A673 (cell line): ENCODE measurements around the gene NHS. TPM values are rescaled to one million over a fixed set of nuclear protein-coding genes. Genes with fewer than 3 reads are reported as not detected.
"Not testable (repeated sequence)": the region's sequence is repeated elsewhere in the genome, so short reads cannot be mapped to it uniquely, and the experiment has no call there.

Source experiments
- BruUV-seq: library from RNA; stranded (reverse); fragments of 400-500 nt; replicated peaks from 2 replicates; lab custom pipeline; 2021; lab: Mats Ljungman, UMichigan
- CTCF ChIA-PET: fragments of 300-600 bp; sonication (Branson Sonifier 250); formaldehyde crosslinking; loops from one replicate; lab custom pipeline; 2022; ENCODE audit warnings: antibody characterized with exemption; lab: Charles Lee
- POLR2A ChIA-PET: fragments of 300-600 bp; sonication (Branson Sonifier 250); formaldehyde crosslinking; loops from one replicate; lab custom pipeline; 2022; ENCODE audit warnings: antibody characterized with exemption; ENCODE audit not compliant: low non-redundant PET; lab: Charles Lee
- DNase-seq: peaks from one replicate; pipeline ENCODE4 v3.0.0-alpha.2; 2015; ENCODE audit warnings: low spot score
- H3K27ac ChIP-seq: fragments of 200-600 bp; sonication (generic); 2 replicates; pipeline ENCODE4 v1.5.1; 2016; ENCODE audit warnings: mixed run types, low read depth, mild to moderate bottlenecking, mixed read lengths, antibody characterized with exemption, low read length; ENCODE audit not compliant: poor library complexity, severe bottlenecking
- H3K27me3 ChIP-seq: fragments of 200-600 bp; sonication (generic); replicated peaks from 2 replicates; pipeline ENCODE4 v1.6.1; 2017; ENCODE audit warnings: mixed run types, low read depth, mild to moderate bottlenecking, mixed read lengths, antibody characterized with exemption, low read length; ENCODE audit not compliant: insufficient read depth, poor library complexity
- H3K36me3 ChIP-seq: fragments of 200-600 bp; sonication (generic); 2 replicates; pipeline ENCODE4 v1.6.1; 2016; ENCODE audit warnings: mixed run types, mild to moderate bottlenecking, mixed read lengths, antibody characterized with exemption, low read length; ENCODE audit not compliant: insufficient read depth, poor library complexity, severe bottlenecking
- H3K4me1 ChIP-seq: fragments of 200-600 bp; sonication (generic); 2 replicates; pipeline ENCODE4 v1.6.1; 2017; ENCODE audit warnings: mixed run types, mild to moderate bottlenecking, mixed read lengths, antibody characterized with exemption, low read length; ENCODE audit not compliant: insufficient read depth, poor library complexity, severe bottlenecking
- H3K4me3 ChIP-seq: fragments of 200-600 bp; sonication (generic); 2 replicates; pipeline ENCODE4 v1.5.1; 2016; ENCODE audit warnings: low read depth, mixed run types, mild to moderate bottlenecking, mixed read lengths, low read length; ENCODE audit not compliant: poor library complexity, severe bottlenecking
- H3K9me3 ChIP-seq: fragments of 200-600 bp; sonication (generic); 2 replicates; pipeline ENCODE4 v1.6.1; 2016; ENCODE audit warnings: mixed run types, low read depth, mild to moderate bottlenecking, mixed read lengths, antibody characterized with exemption, low read length; ENCODE audit not compliant: poor library complexity, severe bottlenecking
- EZH2 ChIP-seq: fragments of 200-600 bp; sonication (generic); IDR thresholded peaks from 2 replicates; pipeline ENCODE4 v1.6.1; 2017; ENCODE audit warnings: borderline replicate concordance, low read depth, mild to moderate bottlenecking, mixed read lengths, antibody characterized with exemption, low read length; ENCODE audit not compliant: poor library complexity, severe bottlenecking
- intact Hi-C: fragments of 100-400 bp; cut with micrococcal nuclease; formaldehyde crosslinking; loops from one replicate; pipeline ENCODE4 v1.10.0; 2022; ENCODE audit not compliant: unreplicated experiment
- total RNA-seq: library from RNA; stranded (reverse); gene quantifications from 2 replicates; pipeline ENCODE4 v1.2.3, GENCODE V29; 2021
- TF ChIP-seq, protein P1 (sequence below): fragments of 300-800, 200-600 bp; sonication (generic); conservative IDR thresholded peaks from 2 replicates; pipeline ENCODE4 v1.5.1; 2017; ENCODE audit warnings: low read depth, mild to moderate bottlenecking, antibody characterized with exemption, low read length, moderate library complexity, mixed read lengths

NHS gene
- total RNA-seq, 1 experiment from 2014 or later, result 0.37 TPM

DNA sequence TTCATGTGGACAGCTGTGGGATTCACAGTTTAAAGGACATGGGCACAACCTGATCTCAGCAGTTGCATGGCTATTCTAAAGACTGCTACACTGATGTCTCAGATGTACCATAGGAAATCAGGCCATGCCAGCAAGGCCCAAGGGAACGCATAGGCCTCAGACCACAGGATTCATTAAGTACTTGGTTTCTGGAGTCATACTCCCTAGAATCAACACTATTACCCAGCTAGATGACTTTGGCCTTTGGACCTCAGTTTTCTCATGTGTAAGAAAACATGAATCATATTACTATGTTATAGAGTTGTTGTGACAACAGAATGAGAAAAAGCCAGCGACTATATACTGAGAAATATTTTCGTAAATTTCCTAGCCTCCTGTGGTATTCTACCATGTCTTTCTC, 67.9 kb downstream of the NHS start:
- Histone ChIP-seq H3K27ac (no peak overlapping the region), H3K36me3 (no peaks in the 10 kb centered on the region), H3K4me3 (no peak overlapping the region), H3K9me3 (no peaks in the 10 kb centered on the region), H3K27me3 (peaks cover 12% of the 10 kb centered on the region), H3K4me1 (no peaks in the 10 kb centered on the region)
- BruUV-seq, result no TSS peak
- POLR2A ChIA-PET, result no interaction called here
- CTCF ChIA-PET, result no interaction called here
- no peak for DNase-seq
- intact Hi-C loops, result no loop called here
- TF ChIP-seq, protein P1, sequence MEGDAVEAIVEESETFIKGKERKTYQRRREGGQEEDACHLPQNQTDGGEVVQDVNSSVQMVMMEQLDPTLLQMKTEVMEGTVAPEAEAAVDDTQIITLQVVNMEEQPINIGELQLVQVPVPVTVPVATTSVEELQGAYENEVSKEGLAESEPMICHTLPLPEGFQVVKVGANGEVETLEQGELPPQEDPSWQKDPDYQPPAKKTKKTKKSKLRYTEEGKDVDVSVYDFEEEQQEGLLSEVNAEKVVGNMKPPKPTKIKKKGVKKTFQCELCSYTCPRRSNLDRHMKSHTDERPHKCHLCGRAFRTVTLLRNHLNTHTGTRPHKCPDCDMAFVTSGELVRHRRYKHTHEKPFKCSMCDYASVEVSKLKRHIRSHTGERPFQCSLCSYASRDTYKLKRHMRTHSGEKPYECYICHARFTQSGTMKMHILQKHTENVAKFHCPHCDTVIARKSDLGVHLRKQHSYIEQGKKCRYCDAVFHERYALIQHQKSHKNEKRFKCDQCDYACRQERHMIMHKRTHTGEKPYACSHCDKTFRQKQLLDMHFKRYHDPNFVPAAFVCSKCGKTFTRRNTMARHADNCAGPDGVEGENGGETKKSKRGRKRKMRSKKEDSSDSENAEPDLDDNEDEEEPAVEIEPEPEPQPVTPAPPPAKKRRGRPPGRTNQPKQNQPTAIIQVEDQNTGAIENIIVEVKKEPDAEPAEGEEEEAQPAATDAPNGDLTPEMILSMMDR, result no peak
- TF ChIP-seq EZH2, result no peak

DNA sequence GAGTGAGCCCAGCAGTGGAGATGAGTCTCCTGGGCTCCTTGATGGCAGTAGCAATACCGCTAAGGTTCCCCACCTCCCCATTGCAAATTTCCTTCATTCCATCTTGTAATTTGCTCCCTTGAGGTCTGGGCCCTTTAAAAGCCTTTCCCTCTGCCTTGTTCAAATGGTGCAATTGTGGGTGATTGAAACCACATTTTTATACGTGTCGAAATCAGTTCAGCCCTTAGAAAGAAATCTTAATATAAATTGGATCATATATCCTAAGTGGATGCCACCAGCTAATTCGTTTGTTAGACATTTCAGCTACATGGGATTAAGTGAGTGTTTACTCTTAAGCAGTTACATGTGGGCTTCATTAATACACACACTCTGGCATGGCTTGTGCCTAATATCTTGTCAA, 68.6 kb downstream of the NHS start:
- POLR2A ChIA-PET, result no interaction called here
- CTCF ChIA-PET, result no interaction called here

DNA sequence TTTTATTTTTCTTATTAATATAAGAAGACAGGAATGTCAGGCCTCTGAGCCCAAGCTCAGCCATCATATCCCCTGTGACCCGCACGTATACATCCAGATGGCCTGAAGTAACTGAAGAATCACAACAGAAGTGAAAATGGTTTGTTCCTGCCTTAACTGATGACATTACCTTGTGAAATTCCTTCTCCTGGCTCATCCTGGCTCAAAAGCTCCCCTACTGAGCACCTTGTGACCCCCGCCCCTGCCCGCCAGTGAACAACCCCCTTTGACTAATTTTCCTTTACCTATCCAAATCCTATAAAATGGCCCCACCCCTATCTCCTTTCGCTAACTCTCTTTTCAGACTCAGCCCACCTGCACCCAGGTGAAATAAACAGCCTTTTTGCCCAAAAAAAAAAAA, 71.3 kb downstream of the NHS start:
- H3K9me3 ChIP-seq, CTCF ChIA-PET, POLR2A ChIA-PET, BruUV-seq, H3K27me3 ChIP-seq, H3K4me1 ChIP-seq, H3K27ac ChIP-seq, intact Hi-C loops, H3K36me3 ChIP-seq, H3K4me3 ChIP-seq, DNase-seq: not testable (repeated sequence)

More for the DNA sequence above, 68.6 kb downstream of the NHS start:
- Histone ChIP-seq H3K27ac (no peak overlapping the region), H3K9me3 (no peaks in the 10 kb centered on the region), H3K4me1 (no peaks in the 10 kb centered on the region), H3K27me3 (peaks cover 7% of the 10 kb centered on the region), H3K36me3 (no peaks in the 10 kb centered on the region), H3K4me3 (no peak overlapping the region)
- BruUV-seq, result no TSS peak
- no peak for DNase-seq
- TF ChIP-seq, protein P1, result no peak
- no peak for TF ChIP-seq EZH2
- intact Hi-C loops, result no loop called here

DNA sequence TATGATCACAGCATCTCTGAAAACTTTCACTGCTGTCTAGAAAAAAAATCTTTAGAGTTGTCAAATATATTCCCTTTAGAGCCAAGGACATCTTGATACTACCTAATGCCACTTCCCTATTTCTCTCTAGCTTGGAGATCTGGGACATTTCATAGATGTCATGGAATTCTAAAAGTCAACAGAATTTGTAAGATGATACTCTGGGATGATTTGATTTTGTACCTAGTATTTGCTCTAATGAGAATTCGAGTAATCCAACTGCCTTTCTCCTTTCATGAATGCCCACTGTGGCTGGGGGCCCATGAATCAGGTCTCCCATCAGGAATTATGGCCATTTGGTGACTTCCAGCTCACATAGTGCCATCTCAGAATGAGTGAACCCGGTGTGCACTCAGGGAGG, 73.2 kb downstream of the NHS start:
- Histone ChIP-seq H3K27ac (no peak overlapping the region), H3K9me3 (no peaks in the 10 kb centered on the region), H3K36me3 (no peaks in the 10 kb centered on the region), H3K27me3 (peaks cover 10% of the 10 kb centered on the region), H3K4me3 (no peak overlapping the region), H3K4me1 (no peaks in the 10 kb centered on the region)
- ChIA-PET CTCF (no interaction called here), POLR2A (no interaction called here)
- TF ChIP-seq EZH2, result no peak
- TF ChIP-seq, protein P1, result no peak
- no TSS peak for BruUV-seq
- DNase-seq, result no peak
- intact Hi-C loops, result no loop called here
